ENCODE measurements around the gene OPRL1.

DNA sequence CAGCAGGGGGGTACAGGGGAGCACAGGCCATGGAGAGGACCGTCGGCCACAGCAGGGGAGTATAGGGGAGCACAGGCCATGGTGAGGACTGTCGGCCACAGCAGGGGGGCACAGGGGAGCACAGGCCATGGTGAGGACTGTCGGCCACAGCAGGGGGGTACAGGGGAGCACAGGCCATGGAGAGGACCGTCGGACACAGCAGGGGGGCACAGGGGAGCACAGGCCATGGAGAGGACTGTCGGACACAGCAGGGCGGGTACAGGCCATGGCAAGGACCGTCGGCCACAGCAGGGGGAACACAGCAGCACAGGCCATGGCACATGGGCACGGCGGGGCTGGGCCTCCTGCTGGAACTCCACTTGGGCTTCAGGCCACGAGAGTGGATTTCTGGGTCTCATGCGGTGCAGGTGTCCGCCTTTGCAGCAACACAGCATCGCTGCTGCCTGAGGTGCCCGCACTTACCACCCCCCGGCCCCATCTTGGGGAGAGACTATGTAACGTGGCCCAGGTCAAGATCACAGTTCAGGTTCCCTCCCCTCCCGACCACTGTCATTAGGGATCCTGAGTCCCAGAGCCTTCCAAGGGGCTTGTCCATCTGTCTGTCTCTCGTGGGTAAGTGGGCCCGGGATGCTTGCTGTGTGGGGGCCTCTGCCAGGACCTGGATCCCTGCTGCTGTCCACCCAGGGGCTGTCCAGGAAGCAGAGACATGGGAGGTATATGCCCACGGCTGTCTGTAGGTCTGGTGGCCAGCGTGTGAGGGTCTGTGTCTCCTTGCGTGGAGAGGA, 25.0 kb downstream of the OPRL1 start:
- TF ChIP-seq, protein P1, sequence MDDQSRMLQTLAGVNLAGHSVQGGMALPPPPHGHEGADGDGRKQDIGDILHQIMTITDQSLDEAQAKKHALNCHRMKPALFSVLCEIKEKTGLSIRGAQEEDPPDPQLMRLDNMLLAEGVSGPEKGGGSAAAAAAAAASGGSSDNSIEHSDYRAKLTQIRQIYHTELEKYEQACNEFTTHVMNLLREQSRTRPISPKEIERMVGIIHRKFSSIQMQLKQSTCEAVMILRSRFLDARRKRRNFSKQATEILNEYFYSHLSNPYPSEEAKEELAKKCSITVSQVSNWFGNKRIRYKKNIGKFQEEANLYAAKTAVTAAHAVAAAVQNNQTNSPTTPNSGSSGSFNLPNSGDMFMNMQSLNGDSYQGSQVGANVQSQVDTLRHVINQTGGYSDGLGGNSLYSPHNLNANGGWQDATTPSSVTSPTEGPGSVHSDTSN (CRISPR knock-in tag; IDR thresholded peaks at IDR 0.05) = no peak
- TF ChIP-seq ZNF623 (tag by site-specific recombination; IDR thresholded peaks at IDR 0.05) = no peak
- TF ChIP-seq, protein P2, sequence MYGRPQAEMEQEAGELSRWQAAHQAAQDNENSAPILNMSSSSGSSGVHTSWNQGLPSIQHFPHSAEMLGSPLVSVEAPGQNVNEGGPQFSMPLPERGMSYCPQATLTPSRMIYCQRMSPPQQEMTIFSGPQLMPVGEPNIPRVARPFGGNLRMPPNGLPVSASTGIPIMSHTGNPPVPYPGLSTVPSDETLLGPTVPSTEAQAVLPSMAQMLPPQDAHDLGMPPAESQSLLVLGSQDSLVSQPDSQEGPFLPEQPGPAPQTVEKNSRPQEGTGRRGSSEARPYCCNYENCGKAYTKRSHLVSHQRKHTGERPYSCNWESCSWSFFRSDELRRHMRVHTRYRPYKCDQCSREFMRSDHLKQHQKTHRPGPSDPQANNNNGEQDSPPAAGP (tag by site-specific recombination; IDR thresholded peaks at IDR 0.05) = no peak
- no peak for TF ChIP-seq ZNF416 (tag by site-specific recombination; IDR thresholded peaks at IDR 0.05)
- TF ChIP-seq, protein P3, sequence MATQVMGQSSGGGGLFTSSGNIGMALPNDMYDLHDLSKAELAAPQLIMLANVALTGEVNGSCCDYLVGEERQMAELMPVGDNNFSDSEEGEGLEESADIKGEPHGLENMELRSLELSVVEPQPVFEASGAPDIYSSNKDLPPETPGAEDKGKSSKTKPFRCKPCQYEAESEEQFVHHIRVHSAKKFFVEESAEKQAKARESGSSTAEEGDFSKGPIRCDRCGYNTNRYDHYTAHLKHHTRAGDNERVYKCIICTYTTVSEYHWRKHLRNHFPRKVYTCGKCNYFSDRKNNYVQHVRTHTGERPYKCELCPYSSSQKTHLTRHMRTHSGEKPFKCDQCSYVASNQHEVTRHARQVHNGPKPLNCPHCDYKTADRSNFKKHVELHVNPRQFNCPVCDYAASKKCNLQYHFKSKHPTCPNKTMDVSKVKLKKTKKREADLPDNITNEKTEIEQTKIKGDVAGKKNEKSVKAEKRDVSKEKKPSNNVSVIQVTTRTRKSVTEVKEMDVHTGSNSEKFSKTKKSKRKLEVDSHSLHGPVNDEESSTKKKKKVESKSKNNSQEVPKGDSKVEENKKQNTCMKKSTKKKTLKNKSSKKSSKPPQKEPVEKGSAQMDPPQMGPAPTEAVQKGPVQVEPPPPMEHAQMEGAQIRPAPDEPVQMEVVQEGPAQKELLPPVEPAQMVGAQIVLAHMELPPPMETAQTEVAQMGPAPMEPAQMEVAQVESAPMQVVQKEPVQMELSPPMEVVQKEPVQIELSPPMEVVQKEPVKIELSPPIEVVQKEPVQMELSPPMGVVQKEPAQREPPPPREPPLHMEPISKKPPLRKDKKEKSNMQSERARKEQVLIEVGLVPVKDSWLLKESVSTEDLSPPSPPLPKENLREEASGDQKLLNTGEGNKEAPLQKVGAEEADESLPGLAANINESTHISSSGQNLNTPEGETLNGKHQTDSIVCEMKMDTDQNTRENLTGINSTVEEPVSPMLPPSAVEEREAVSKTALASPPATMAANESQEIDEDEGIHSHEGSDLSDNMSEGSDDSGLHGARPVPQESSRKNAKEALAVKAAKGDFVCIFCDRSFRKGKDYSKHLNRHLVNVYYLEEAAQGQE (tag by site-specific recombination; IDR thresholded peaks at IDR 0.05) = no peak
- TF ChIP-seq, protein P4, sequence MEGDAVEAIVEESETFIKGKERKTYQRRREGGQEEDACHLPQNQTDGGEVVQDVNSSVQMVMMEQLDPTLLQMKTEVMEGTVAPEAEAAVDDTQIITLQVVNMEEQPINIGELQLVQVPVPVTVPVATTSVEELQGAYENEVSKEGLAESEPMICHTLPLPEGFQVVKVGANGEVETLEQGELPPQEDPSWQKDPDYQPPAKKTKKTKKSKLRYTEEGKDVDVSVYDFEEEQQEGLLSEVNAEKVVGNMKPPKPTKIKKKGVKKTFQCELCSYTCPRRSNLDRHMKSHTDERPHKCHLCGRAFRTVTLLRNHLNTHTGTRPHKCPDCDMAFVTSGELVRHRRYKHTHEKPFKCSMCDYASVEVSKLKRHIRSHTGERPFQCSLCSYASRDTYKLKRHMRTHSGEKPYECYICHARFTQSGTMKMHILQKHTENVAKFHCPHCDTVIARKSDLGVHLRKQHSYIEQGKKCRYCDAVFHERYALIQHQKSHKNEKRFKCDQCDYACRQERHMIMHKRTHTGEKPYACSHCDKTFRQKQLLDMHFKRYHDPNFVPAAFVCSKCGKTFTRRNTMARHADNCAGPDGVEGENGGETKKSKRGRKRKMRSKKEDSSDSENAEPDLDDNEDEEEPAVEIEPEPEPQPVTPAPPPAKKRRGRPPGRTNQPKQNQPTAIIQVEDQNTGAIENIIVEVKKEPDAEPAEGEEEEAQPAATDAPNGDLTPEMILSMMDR (tag by site-specific recombination; IDR thresholded peaks at IDR 0.05) = no peak
- TF ChIP-seq ZBTB20 (tag by site-specific recombination; IDR thresholded peaks at IDR 0.05) = no peak
- TF ChIP-seq, protein P5, sequence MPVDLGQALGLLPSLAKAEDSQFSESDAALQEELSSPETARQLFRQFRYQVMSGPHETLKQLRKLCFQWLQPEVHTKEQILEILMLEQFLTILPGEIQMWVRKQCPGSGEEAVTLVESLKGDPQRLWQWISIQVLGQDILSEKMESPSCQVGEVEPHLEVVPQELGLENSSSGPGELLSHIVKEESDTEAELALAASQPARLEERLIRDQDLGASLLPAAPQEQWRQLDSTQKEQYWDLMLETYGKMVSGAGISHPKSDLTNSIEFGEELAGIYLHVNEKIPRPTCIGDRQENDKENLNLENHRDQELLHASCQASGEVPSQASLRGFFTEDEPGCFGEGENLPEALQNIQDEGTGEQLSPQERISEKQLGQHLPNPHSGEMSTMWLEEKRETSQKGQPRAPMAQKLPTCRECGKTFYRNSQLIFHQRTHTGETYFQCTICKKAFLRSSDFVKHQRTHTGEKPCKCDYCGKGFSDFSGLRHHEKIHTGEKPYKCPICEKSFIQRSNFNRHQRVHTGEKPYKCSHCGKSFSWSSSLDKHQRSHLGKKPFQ (tag by site-specific recombination; IDR thresholded peaks at IDR 0.05) = no peak
- TF ChIP-seq, protein P6, sequence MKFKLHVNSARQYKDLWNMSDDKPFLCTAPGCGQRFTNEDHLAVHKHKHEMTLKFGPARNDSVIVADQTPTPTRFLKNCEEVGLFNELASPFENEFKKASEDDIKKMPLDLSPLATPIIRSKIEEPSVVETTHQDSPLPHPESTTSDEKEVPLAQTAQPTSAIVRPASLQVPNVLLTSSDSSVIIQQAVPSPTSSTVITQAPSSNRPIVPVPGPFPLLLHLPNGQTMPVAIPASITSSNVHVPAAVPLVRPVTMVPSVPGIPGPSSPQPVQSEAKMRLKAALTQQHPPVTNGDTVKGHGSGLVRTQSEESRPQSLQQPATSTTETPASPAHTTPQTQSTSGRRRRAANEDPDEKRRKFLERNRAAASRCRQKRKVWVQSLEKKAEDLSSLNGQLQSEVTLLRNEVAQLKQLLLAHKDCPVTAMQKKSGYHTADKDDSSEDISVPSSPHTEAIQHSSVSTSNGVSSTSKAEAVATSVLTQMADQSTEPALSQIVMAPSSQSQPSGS (tag by site-specific recombination; IDR thresholded peaks at IDR 0.05; ENCODE audit: low read depth) = no peak
- TF ChIP-seq, protein P7, sequence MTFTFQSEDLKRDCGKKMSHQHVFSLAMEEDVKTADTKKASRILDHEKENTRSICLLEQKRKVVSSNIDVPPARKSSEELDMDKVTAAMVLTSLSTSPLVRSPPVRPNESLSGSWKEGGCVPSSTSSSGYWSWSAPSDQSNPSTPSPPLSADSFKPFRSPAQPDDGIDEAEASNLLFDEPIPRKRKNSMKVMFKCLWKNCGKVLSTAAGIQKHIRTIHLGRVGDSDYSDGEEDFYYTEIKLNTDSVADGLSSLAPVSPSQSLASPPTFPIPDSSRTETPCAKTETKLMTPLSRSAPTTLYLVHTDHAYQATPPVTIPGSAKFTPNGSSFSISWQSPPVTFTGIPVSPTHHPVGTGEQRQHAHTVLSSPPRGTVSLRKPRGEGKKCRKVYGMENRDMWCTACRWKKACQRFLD (tag by site-specific recombination; IDR thresholded peaks at IDR 0.05) = no peak
- no peak for TF ChIP-seq ZNF585B (tag by site-specific recombination; IDR thresholded peaks at IDR 0.05)
- TF ChIP-seq ZNF558 (tag by site-specific recombination; IDR thresholded peaks at IDR 0.05) = no peak
- TF ChIP-seq, protein P8, sequence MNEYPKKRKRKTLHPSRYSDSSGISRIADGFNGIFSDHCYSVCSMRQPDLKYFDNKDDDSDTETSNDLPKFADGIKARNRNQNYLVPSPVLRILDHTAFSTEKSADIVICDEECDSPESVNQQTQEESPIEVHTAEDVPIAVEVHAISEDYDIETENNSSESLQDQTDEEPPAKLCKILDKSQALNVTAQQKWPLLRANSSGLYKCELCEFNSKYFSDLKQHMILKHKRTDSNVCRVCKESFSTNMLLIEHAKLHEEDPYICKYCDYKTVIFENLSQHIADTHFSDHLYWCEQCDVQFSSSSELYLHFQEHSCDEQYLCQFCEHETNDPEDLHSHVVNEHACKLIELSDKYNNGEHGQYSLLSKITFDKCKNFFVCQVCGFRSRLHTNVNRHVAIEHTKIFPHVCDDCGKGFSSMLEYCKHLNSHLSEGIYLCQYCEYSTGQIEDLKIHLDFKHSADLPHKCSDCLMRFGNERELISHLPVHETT (tag by site-specific recombination; IDR thresholded peaks at IDR 0.05) = no peak

Measured in HEK293 (cell line).